IPS-20b (cell line): ENCODE data around the gene IL20.
A peak's percentile ranks its signal among the peaks of the same experiment; 100 is the strongest.

ENCODE experiments used
- H3K27ac ChIP-seq: one replicate; pipeline ENCODE4 v1.5.1; 2013; ENCODE audit warnings: low read length
- H3K27me3 ChIP-seq: 2 replicates; pipeline ENCODE4 v1.6.1; 2013; ENCODE audit warnings: mild to moderate bottlenecking, low read length, inconsistent platforms; ENCODE audit not compliant: insufficient read depth
- H3K36me3 ChIP-seq: 2 replicates; pipeline ENCODE4 v1.6.1; 2013; ENCODE audit warnings: low read depth, mild to moderate bottlenecking, inconsistent platforms, low read length, moderate library complexity; ENCODE audit not compliant: insufficient read depth
- H3K4me1 ChIP-seq: 2 replicates; pipeline ENCODE4 v1.6.1; 2013; ENCODE audit warnings: mild to moderate bottlenecking, control low read depth, inconsistent platforms, low read length, moderate library complexity; ENCODE audit not compliant: insufficient read depth
- H3K4me3 ChIP-seq: 2 replicates; pipeline ENCODE4 v1.5.1; 2013; ENCODE audit warnings: mild to moderate bottlenecking, low read length, inconsistent platforms
- H3K9ac ChIP-seq: 2 replicates; pipeline ENCODE4 v1.6.1; 2013; ENCODE audit warnings: low read depth, mild to moderate bottlenecking, inconsistent platforms, low read length, moderate library complexity
- H3K9me3 ChIP-seq: 2 replicates; pipeline ENCODE4 v1.6.1; 2013; ENCODE audit warnings: mild to moderate bottlenecking, low read depth, low read length, inconsistent platforms; ENCODE audit not compliant: insufficient read depth

Gene IL20

DNA sequence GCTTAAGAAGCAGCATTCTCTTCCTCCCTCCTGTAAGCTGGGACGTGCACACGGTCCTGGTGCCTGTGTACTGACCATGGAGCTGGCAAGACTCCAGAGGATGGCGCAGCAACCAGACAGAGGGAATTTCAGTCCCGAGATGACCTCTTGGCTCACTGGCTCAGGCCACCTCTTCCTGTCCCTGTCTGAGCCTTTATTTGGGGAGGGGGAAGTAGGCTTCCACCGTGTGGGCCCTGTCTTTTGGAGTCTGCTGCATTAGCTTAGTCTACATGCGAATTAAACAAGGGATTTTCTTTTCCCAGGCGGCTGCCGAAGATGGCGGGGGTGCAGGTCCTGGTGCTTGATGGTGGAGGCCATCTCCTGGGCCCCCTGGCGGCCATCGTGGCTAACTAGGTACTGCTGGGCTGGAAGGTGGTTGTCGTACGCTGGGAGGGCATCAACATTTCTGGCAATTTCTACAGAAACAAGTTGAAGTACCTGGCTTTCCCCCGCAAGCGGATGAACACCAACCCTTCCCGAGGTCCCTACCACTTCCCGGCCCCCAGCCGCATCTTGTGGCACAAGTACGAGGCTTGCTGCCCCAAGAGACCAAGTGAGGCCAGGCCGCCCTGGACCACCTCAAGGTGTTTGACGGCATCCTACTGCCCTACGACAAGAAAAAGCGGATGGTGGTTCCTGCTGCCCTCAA, 42.0 kb downstream of the IL20 start:
- Histone ChIP-seq H3K27me3 (peaks cover 44% of the 10 kb centered on the region), H3K9ac (no peak overlapping the region), H3K36me3 (no peaks in the 10 kb centered on the region), H3K4me3 (no peak overlapping the region), H3K27ac (no peak overlapping the region), H3K4me1 (0 out of 2 replicates have a peak, but pooled peaks cover 5% of the 10 kb centered on the region), H3K9me3 (no peaks in the 10 kb centered on the region)

DNA sequence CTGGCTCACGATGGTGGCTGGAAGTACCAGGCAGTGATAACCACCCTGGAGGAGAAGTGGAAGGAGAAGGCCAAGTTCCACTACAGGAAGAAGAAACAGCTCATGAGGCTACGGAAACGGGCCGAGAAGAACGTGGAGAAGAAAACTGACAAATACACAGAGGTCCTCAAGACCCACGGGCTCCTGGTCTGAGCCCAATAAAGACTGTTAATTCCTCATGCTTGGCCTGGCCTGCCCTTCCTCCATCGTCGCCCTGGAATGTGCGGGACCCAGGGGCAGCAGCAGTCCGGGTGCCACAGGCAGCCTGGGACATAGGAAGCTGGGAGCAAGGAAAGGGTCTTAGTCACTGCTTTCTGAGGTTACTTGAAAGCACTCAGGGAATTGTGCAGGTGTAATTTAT, 42.6 kb downstream of the IL20 start:
- Histone ChIP-seq H3K4me3 (no peak overlapping the region), H3K9me3 (no peaks in the 10 kb centered on the region), H3K4me1 (0 out of 2 replicates have a peak, but pooled peaks cover 5% of the 10 kb centered on the region), H3K9ac (no peak overlapping the region), H3K27ac (no peak overlapping the region), H3K27me3 (peaks cover 49% of the 10 kb centered on the region), H3K36me3 (no peaks in the 10 kb centered on the region)

DNA sequence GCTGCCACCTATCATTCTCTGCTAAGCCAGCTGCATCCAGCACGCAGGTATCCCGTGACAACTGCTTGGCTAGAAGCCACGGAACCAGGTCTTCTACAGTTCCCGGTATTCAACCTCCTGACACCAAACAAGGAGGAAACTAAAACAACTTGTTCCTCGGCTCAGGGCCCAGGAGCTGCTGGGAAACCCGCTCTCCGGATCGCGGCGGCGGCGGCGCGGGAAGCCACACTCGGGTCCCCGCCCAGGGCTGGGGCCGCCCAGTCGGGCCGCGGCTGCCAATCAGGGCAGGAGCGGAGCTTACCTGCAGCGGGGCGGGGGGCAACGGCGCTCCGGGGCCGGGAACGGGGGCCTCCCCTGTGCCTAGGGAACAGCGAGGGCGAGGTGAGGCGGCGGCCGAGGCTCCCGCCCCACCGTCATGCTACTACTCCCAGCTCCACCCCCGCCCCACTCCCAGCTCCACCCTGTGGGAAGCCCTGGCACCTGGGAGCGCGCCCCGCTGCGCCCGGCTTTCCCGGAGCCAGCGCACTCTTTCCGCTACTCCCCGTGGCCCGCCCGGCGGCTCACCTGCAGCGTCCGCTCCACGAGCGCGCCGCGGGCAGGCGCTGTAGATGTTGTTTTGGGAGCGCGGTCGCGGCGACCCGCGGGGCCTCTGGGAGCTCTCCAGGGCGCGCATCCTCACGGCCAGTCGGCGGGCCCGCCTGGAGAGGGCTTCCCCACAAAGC, 43.9 kb downstream of the IL20 start:
- Histone ChIP-seq H3K9me3 (no peaks in the 10 kb centered on the region), H3K4me3 (peak overlapping the region; percentile 65), H3K36me3 (no peaks in the 10 kb centered on the region), H3K27me3 (peaks cover 54% of the 10 kb centered on the region), H3K4me1 (0 out of 2 replicates have a peak, but pooled peaks cover 5% of the 10 kb centered on the region), H3K27ac (no peak overlapping the region), H3K9ac (peak overlapping the region; percentile 36; the same call in 1 of the 2 replicates)

DNA sequence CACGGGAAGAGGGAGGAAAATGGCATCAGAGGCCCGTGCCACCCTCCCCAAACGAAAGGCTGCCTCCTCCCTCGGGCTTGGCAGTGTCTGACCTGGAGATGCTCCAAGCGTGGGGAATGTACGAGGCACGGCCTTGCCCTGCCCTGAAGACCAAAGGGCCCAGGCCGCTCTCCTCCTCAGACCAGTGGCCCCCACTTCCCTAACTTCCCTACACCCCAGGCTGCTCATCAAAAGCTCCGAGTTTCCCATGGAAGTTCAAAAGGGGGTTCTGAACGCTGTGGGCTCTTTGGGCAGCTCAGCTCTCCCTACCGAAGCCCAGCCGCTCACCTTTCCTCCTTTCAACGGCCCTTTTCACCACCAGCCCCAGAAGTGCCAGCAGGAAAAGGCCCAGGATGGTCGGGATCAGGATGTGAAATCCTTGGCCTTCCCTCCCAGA, 44.5 kb downstream of the IL20 start:
- Histone ChIP-seq H3K27me3 (peaks cover 54% of the 10 kb centered on the region), H3K9me3 (no peaks in the 10 kb centered on the region), H3K4me1 (0 out of 2 replicates have a peak, but pooled peaks cover 5% of the 10 kb centered on the region), H3K9ac (peak overlapping the region; percentile 0; the same call in 1 of the 2 replicates), H3K4me3 (peak overlapping the region; percentile 65), H3K36me3 (no peaks in the 10 kb centered on the region), H3K27ac (no peak overlapping the region)

DNA sequence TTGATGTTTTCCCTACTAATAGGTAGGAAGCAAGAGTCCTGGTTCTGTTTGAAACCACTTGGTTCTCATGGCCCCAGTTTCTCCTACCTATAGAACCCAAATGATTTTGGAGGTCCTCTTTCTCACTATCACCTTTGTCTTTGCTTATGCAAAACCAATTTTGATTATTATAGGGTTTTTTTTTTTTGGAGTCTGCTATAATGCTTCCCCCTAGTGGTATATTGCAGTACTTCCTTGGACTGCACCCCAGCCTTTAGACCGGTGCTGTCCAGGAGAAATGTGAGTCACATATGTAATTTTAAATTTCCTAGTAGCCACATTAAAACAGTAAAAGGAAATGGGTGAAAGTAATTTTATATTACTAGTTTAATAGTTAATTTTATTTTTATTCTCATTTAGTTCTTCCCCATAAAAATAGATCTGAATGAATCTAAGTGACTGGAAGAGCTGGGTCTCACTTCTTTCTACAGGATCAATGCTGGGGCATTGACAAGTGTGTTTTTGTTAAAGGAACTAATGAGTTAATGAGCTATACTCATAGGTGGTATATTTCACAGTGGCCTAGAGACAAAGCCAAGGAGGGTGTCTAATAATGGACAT, 45.7 kb downstream of the IL20 start:
- Histone ChIP-seq H3K4me3 (no peak overlapping the region), H3K36me3 (no peaks in the 10 kb centered on the region), H3K9ac (no peak overlapping the region), H3K27ac (no peak overlapping the region), H3K27me3 (peaks cover 56% of the 10 kb centered on the region), H3K4me1 (0 out of 2 replicates have a peak, but pooled peaks cover 5% of the 10 kb centered on the region), H3K9me3 (no peaks in the 10 kb centered on the region)

DNA sequence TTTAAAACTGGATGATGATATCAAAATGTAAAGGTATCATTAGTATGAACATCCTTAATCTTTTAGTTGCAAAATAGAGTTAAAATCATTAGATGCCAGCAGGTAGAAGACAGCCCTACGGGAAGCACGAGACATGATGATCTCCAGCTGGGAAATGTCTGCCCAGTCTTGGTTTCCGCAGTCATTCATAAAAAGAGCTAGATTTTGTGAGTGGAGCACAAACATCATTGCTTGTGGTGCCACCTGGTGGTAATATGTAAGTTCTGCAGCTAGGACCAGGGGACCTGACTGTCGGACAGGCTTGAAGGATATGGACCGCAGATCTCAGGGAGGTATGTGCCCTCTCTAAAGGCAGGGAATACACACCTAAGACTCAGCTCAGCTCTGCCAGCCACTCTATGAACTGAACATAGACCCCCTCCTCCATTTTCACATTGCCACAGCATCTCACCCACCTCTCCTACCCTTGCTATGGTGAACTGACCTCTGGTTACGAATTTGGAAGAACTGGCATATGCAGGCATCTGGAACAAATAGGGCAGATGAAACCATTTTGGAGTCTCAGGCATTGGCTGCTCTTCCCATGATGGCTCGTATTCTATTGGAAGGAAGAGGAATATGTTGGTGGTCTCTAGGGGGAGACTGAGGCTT, 47.1 kb downstream of the IL20 start:
- Histone ChIP-seq H3K4me1 (0 out of 2 replicates have a peak, but pooled peaks cover 5% of the 10 kb centered on the region), H3K27me3 (peaks cover 52% of the 10 kb centered on the region), H3K4me3 (no peak overlapping the region), H3K27ac (no peak overlapping the region), H3K9me3 (no peaks in the 10 kb centered on the region), H3K9ac (no peak overlapping the region), H3K36me3 (no peaks in the 10 kb centered on the region)

DNA sequence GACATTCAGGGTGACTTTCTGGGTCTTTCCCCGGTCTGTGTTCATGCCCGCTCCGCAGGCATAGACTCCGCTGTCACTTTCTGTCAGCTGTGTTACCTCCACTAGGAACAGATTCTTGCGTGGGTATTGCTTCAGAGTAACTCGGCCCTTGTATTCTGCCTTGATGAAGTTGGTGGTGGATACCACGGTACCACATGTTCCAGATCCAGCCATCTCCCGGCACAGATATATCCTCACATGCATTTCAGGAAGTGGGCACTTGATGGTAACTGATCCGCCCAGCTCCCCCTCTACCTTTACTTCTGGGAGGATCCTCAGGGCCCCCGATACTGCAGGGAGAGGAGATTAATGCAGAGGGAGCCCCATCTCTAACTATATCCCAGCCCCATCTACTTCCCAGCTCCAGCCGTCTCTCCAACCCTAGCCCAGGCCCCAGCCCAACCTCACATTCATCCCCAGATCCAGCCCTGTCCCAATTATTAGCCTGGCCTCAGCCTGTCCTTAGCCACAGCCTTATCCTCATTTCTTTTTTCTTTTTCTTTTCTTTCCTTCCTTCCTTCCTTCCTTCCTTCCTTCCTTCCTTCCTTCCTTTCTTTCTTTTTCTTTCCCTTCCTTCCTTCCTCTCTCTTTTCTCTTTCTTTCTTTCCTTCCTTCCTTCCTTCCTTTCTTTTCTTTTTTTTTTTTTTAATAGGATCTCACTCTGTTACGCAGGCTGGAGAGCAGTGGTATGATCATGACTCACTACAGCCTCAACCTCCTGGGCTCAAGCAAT, 48.5 kb downstream of the IL20 start:
- Histone ChIP-seq H3K36me3 (no peaks in the 10 kb centered on the region), H3K4me3 (no peak overlapping the region), H3K27ac (no peak overlapping the region), H3K27me3 (peaks cover 38% of the 10 kb centered on the region), H3K4me1 (0 out of 2 replicates have a peak, but pooled peaks cover 1% of the 10 kb centered on the region), H3K9ac (no peak overlapping the region), H3K9me3 (no peaks in the 10 kb centered on the region)

DNA sequence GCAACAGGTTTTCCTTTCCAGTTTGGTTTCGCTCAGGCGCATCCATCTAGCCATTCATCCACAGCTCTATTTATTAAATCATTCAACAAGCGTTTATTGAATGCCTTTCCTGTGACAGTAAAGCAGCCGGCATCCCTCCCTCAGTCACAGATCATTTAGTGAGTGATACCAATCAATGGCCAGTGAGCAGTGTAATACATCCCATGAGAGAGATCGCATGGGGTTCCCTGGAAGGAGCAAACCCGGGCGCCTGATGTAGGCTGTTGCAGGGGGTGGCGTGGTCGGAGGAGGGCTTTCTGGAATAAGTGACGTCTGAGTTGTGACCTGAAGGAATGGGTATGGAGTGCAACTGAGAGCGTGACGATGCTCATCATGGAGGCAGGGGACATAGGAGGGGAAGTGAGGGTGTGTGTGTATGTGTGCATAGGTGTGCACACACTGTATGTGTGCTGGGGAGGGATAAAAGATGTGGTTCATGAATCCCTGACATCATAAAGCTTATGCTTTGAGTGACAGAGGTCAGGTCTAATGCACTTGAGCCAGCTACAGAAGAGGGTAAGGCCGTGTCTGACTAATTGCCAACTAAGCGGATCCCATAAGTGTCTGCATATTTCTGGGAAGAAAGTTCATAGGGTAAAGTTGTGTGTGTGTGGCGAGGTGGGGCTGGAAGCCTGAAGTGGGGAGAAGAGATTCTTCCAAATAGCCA, 49.8 kb downstream of the IL20 start:
- H3K27ac ChIP-seq: no peak overlapping the region
- no peaks in the 10 kb centered on the region for H3K36me3 ChIP-seq
- H3K27me3 ChIP-seq: peaks cover 26% of the 10 kb centered on the region
- H3K9ac ChIP-seq: no peak overlapping the region
- no peaks in the 10 kb centered on the region for H3K4me1 ChIP-seq
- H3K4me3 ChIP-seq: no peak overlapping the region
- no peaks in the 10 kb centered on the region for H3K9me3 ChIP-seq

DNA sequence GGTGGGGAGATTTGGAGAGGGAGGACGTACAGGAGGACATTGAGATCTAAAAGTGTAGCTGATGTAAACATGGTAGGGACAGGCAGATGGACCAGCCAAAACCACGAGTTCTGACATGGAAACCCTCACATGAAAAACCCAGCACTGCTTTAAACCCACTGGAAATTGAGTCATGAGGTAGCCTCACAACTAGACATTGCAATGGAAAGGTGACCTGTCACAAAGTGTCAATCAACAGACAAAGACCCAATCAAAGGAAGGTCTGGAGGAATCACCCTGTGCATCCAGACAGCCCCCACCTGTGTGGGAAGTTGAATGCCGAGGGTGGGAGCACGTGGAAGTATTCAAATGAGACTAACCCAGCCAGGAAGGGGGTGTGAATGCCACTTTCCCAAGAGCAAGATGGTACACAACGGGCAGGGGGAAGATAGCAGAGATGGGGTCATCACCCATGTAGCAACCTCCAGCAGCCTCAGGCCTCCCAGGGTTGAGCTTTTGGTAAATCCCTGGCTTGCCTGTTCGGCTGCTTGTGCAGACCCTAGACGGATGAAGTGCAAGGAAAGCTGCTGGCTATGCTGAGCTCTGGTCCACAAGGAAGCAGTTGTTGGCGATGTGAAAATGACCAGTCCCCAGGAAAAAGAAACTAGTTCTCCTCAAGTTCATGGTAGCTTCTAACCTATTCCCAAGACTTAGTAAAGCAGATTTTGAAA, 50.7 kb downstream of the IL20 start:
- Histone ChIP-seq H3K27me3 (peaks cover 21% of the 10 kb centered on the region), H3K4me1 (no peaks in the 10 kb centered on the region), H3K36me3 (no peaks in the 10 kb centered on the region), H3K9ac (no peak overlapping the region), H3K4me3 (no peak overlapping the region), H3K9me3 (no peaks in the 10 kb centered on the region), H3K27ac (no peak overlapping the region)

DNA sequence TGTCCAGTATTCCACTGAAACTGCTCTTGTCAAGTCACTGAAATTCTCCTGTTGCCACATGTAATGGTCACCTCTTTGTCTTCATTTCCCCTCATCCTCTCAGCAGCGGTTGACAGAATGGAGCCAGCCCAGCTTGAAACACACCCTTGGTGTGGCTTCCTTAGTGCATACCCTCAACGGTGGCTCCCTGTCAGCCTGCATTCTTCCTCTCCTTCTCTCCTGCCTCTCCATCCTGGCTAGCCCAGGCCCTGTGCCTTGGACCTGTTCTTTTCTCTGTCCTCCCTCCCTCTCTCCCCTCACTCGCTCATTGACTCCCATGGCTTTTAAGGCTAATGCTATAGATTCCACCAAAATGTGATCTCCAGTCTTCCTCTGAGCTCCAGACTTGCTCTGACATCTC, 52.7 kb downstream of the IL20 start:
- Histone ChIP-seq H3K4me3 (no peak overlapping the region), H3K4me1 (no peaks in the 10 kb centered on the region), H3K9me3 (no peaks in the 10 kb centered on the region), H3K9ac (no peak overlapping the region), H3K27me3 (peaks cover 13% of the 10 kb centered on the region), H3K27ac (no peak overlapping the region), H3K36me3 (no peaks in the 10 kb centered on the region)
